Activated CD8-positive, alpha-beta memory T cell treated with anti-CD3 and anti-CD28 coated beads, Interleukin-2, amount 10 ng/mL, durations not matched to agents 7 days and 5 days (primary cell): Measurements from ENCODE around the gene DUSP2. TPM values are rescaled to one million over a fixed set of nuclear protein-coding genes. Genes with fewer than 3 reads are reported as not detected.

Experiments
- ATAC-seq: fragments of 150-1000 bp; cut with Tn5 transposase; one replicate; pipeline ENCODE4 v1.10.0; 2021; ENCODE audit warnings: moderate library complexity
- CTCF ChIA-PET: fragments of 350-600 bp; sonication (Branson Sonifier 250); formaldehyde crosslinking; loops from one replicate; lab custom pipeline; 2021; ENCODE audit warnings: antibody characterized with exemption; lab: Charles Lee
- DNase-seq: peaks from one replicate; pipeline ENCODE4 v3.0.0-alpha.2; 2020
- H3K27ac Mint-ChIP-seq: one replicate; pipeline ENCODE4 v1.8.0; 2021; ENCODE audit warnings: mild to moderate bottlenecking, mixed read lengths
- H3K27me3 Mint-ChIP-seq: one replicate; pipeline ENCODE4 v1.8.0; 2021; ENCODE audit warnings: mixed read lengths
- H3K36me3 Mint-ChIP-seq: one replicate; pipeline ENCODE4 v1.8.0; 2021; ENCODE audit warnings: mild to moderate bottlenecking, mixed read lengths
- H3K4me1 Mint-ChIP-seq: one replicate; pipeline ENCODE4 v1.8.0; 2021; ENCODE audit warnings: mixed read lengths
- H3K4me3 Mint-ChIP-seq: one replicate; pipeline ENCODE4 v1.8.0; 2021; ENCODE audit warnings: mild to moderate bottlenecking, moderate library complexity, mixed read lengths
- H3K9me3 Mint-ChIP-seq: one replicate; pipeline ENCODE4 v1.8.0; 2022; ENCODE audit warnings: low read depth, mixed read lengths
- total RNA-seq, 2 experiments: library from RNA; stranded (reverse); gene quantifications; one replicate each; pipeline ENCODE4 v1.2.3, GENCODE V29; 2021

The DUSP2 gene
- total RNA-seq, 2 experiments from 2014 or later: 32.0 to 53.6 TPM

GRCh38 chr2:96111823-96112500 is 33.3 kb downstream of the DUSP2 start:
- no peak for ATAC-seq
- Mint-ChIP-seq H3K27ac (no peak overlapping the region), H3K9me3 (no peaks in the 10 kb centered on the region), H3K36me3 (no peaks in the 10 kb centered on the region), H3K27me3 (peaks cover 10% of the 10 kb centered on the region), H3K4me1 (peaks cover 6% of the 10 kb centered on the region), H3K4me3 (no peak overlapping the region)
- CTCF ChIA-PET: interaction anchor here (1.4 to 2.6 kb wide), 2 partner anchors 9 to 119 kb away, joined by 3 to 8 read pairs; no protein-coding TSS in a partner anchor
- no peak for DNase-seq

DNA sequence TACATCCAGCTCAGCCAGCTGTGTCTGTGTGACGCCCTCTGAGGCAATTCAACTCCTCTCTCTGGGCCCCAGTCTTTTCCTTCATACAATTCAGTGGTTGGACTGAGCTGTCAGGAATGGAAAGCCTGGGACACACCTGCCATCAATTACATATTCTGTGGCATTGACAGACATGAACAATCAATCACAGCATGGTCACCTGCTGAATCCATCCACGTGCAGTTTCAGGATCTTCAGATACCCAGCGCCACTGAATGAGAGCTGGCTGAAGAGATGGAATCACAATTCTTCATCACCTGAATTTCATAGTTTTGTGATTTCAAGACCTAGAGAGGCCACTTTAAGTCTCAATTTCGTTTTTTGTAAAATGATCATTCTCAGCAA is 34.0 kb downstream of the DUSP2 start:
- CTCF ChIA-PET: interaction anchor here (2.6 kb wide), 1 partner anchor 119 kb away, joined by 8 read pairs; no protein-coding TSS in a partner anchor
- Mint-ChIP-seq H3K36me3 (no peaks in the 10 kb centered on the region), H3K9me3 (no peaks in the 10 kb centered on the region), H3K27me3 (peaks cover 10% of the 10 kb centered on the region), H3K27ac (no peak overlapping the region), H3K4me1 (peaks cover 6% of the 10 kb centered on the region), H3K4me3 (no peak overlapping the region)
- ATAC-seq (no peak), DNase-seq (no peak)

GRCh38 chr2:96110621-96111256 is 34.5 kb downstream of the DUSP2 start:
- CTCF ChIA-PET: interaction anchor here (1.8 kb wide), 1 partner anchor 88 kb away, joined by 4 read pairs; no protein-coding TSS in a partner anchor
- Mint-ChIP-seq H3K27me3 (peaks cover 7% of the 10 kb centered on the region), H3K27ac (no peak overlapping the region), H3K36me3 (no peaks in the 10 kb centered on the region), H3K9me3 (peaks cover under 1% of the 10 kb centered on the region), H3K4me3 (no peak overlapping the region), H3K4me1 (peaks cover 5% of the 10 kb centered on the region)
- ATAC-seq: no peak
- no peak for DNase-seq

DNA sequence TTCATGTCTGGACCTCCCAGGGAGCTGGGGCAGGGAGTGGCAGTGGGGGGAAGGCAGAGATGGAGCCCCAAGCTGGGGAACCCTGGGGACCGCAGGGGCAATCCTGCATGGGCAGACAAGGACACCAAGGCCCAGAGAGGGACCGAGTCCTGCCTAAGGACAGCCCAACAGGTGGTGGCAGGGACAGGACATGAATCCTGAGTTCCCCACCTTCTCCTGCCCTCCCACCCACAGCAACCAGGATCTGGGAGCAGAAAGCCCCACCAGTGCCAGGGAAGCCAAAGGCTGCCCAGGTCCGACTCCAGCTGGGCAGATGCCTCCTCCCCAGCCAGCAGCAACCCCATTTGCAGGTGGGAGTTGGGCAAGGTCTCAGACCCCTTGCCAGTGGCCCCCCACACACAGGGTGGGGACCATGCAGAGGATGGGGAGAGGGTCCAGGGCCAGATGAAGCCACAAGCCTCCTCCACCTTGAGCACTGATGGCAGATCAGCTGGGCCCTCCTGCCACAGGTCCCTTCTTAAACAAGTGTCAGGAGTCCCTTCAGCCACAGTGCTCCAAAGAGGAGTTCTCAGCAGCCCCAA is 35.2 kb downstream of the DUSP2 start:
- no peaks in the 10 kb centered on the region for H3K36me3 Mint-ChIP-seq
- ATAC-seq (no peak), DNase-seq (no peak)
- H3K27me3 Mint-ChIP-seq: no peaks in the 10 kb centered on the region
- H3K9me3 Mint-ChIP-seq: peaks cover 7% of the 10 kb centered on the region
- no peaks in the 10 kb centered on the region for H3K4me1 Mint-ChIP-seq
- no peak overlapping the region for H3K27ac Mint-ChIP-seq
- CTCF ChIA-PET: interaction anchor here (1.8 kb wide), 1 partner anchor 88 kb away, joined by 4 read pairs; no protein-coding TSS in a partner anchor
- H3K4me3 Mint-ChIP-seq: no peak overlapping the region

- DNase-seq (no peak), ATAC-seq (no peak)
- H3K4me1 Mint-ChIP-seq: no peaks in the 10 kb centered on the region
- H3K27me3 Mint-ChIP-seq: no peaks in the 10 kb centered on the region
- peaks cover 8% of the 10 kb centered on the region for H3K9me3 Mint-ChIP-seq
- CTCF ChIA-PET: interaction anchor here (1.8 kb wide), 1 partner anchor 87 kb away, joined by 4 read pairs; no protein-coding TSS in a partner anchor
- no peak overlapping the region for H3K4me3 Mint-ChIP-seq
- H3K36me3 Mint-ChIP-seq: no peaks in the 10 kb centered on the region
- H3K27ac Mint-ChIP-seq: no peak overlapping the region
Measured at GRCh38 chr2:96109361-96109680, 35.9 kb downstream of the DUSP2 start.

DNA sequence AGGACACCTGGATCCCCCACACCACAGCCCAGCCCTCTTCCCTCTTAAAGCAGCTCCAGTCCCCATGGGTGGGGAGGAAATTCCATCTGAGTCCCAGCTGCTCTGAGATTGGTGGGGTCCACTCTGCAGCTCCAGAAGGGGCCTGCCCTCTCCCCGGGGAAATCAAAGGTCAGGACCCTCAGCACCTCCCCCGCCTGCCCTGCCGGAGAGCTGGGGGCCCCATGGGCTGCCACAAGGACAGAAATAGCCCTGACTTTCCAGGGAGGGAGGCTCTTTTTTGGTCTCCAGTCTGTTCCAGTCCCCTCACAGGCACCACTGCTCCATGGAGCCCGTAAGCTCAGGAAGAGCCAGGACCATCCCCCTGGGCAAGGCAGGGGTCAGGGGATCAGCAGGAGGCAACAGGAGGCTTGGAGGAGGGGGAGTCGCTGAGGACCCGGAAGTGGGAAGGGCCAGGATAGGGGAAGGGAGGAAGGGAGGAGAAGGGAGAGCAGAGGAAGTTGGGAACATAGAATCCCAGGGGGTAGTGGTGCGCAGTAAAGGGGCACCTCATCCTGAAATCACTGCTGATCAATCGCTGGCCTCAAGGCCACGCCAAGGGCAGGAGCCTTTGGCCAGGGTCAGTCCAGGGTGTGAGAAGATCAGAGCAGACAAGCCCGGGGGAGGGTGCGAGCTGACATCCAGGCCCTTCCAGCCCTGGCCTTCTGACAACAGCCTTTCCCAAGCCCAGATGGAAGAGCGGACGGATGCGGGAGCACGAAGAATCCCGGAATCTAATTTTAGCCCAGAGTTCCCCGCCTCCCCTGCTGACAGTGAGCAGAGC is 36.5 kb downstream of the DUSP2 start:
- no peak overlapping the region for H3K4me3 Mint-ChIP-seq
- H3K9me3 Mint-ChIP-seq: peaks cover 8% of the 10 kb centered on the region
- no peak overlapping the region for H3K27ac Mint-ChIP-seq
- no peaks in the 10 kb centered on the region for H3K27me3 Mint-ChIP-seq
- no peaks in the 10 kb centered on the region for H3K36me3 Mint-ChIP-seq
- ATAC-seq (no peak), DNase-seq (no peak)
- no peaks in the 10 kb centered on the region for H3K4me1 Mint-ChIP-seq
- CTCF ChIA-PET: interaction anchor here (1.2 to 1.4 kb wide), 2 partner anchors 8 to 66 kb away, joined by 3 to 5 read pairs; no protein-coding TSS in a partner anchor

- Mint-ChIP-seq H3K9me3 (peaks cover 8% of the 10 kb centered on the region), H3K27me3 (no peaks in the 10 kb centered on the region), H3K27ac (no peak overlapping the region), H3K4me3 (no peak overlapping the region), H3K4me1 (no peaks in the 10 kb centered on the region), H3K36me3 (no peaks in the 10 kb centered on the region)
- CTCF ChIA-PET: interaction anchor here (1.2 to 1.7 kb wide), 3 partner anchors 9 to 116 kb away, joined by 3 to 5 read pairs (median 5); no protein-coding TSS in a partner anchor
- DNase-seq (no peak), ATAC-seq (no peak)
Measured at GRCh38 chr2:96108151-96108540, 37.1 kb downstream of the DUSP2 start.

- Mint-ChIP-seq H3K27me3 (no peaks in the 10 kb centered on the region), H3K36me3 (no peaks in the 10 kb centered on the region), H3K9me3 (peaks cover 8% of the 10 kb centered on the region), H3K4me1 (no peaks in the 10 kb centered on the region), H3K27ac (no peak overlapping the region), H3K4me3 (no peak overlapping the region)
- no peak for ATAC-seq
- CTCF ChIA-PET: interaction anchor here (1.2 to 1.7 kb wide), 3 partner anchors 9 to 115 kb away, joined by 3 to 5 read pairs (median 5); no protein-coding TSS in a partner anchor
- no peak for DNase-seq
Measured at GRCh38 chr2:96107708-96108065, 37.6 kb downstream of the DUSP2 start.

DNA sequence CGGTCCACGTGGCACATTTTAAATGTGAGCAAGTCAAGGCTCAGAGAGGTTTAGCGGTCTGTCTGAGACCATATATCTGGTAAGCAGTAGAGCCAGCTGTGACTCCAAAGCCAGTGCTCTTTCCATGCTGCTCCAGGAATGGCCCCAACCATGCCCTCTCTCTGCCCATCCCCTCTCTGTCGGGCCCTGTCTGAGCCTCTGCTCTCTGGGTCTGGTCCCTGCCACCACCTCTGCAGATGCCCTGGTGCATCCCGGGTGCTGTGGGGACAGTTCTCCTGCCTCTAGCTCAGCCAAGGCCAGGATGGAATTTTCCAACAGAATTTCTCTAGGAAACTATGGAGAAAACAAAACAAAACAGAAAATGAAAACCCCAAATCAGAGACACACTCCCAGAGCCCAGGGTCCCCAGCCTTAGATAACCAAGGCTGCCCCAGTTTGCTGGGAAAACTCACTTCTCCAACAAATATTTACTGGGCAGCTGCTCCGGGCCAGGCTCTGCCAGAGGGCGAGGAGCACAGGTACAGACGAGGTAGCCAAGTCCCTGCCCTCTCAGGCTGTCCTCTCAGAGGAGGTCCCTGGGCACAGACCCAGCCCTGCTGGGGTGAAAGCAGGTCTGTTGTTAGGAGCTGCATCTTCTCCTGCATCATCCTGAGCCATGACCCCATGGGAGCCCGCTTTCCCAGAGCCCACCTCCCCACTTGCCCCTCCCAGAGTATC is 38.1 kb downstream of the DUSP2 start:
- no peak overlapping the region for H3K27ac Mint-ChIP-seq
- ATAC-seq: no peak
- CTCF ChIA-PET: interaction anchor here (0.7 to 1.7 kb wide), 4 partner anchors 10 to 115 kb away, joined by 3 to 5 read pairs (median 4); no protein-coding TSS in a partner anchor
- peaks cover 8% of the 10 kb centered on the region for H3K9me3 Mint-ChIP-seq
- DNase-seq: no peak
- H3K27me3 Mint-ChIP-seq: no peaks in the 10 kb centered on the region
- H3K36me3 Mint-ChIP-seq: no peaks in the 10 kb centered on the region
- H3K4me3 Mint-ChIP-seq: no peak overlapping the region
- no peaks in the 10 kb centered on the region for H3K4me1 Mint-ChIP-seq

- Mint-ChIP-seq H3K27ac (no peak overlapping the region), H3K27me3 (no peaks in the 10 kb centered on the region), H3K4me1 (no peaks in the 10 kb centered on the region), H3K9me3 (peaks cover 8% of the 10 kb centered on the region), H3K4me3 (no peak overlapping the region), H3K36me3 (no peaks in the 10 kb centered on the region)
- DNase-seq (no peak), ATAC-seq (no peak)
- CTCF ChIA-PET: interaction anchor here (0.7 to 1.0 kb wide), 3 partner anchors 11 to 96 kb away, joined by 3 to 5 read pairs (median 3); no protein-coding TSS in a partner anchor
Measured at GRCh38 chr2:96105994-96106715, 39.1 kb downstream of the DUSP2 start.

GRCh38 chr2:96105152-96105915 is 39.9 kb downstream of the DUSP2 start:
- no peak for ATAC-seq
- Mint-ChIP-seq H3K4me3 (no peak overlapping the region), H3K36me3 (no peaks in the 10 kb centered on the region), H3K27me3 (no peaks in the 10 kb centered on the region), H3K27ac (no peak overlapping the region), H3K4me1 (peaks cover under 1% of the 10 kb centered on the region), H3K9me3 (peaks cover 8% of the 10 kb centered on the region)
- CTCF ChIA-PET: interaction anchor here (0.9 to 1.0 kb wide), 4 partner anchors 8 to 112 kb away, joined by 3 read pairs; no protein-coding TSS in a partner anchor
- no peak for DNase-seq
